ENCODE measurements around the gene EIF2AK2.

- TF ChIP-seq CTCF (conservative IDR thresholded peaks at IDR 0.05 in 1 of 2, IDR thresholded peaks at IDR 0.05 in 1 of 2; ENCODE audit: extremely low read depth in 1 of 2, insufficient read depth in 1 of 2, low read depth in 1 of 2, low read length in 2 of 2) (no peak), EZH2 (IDR thresholded peaks at IDR 0.05; ENCODE audit: borderline replicate concordance, low read length) (no peak)
Observed at GRCh38 chr2:37061013-37061711, 95.6 kb downstream of the EIF2AK2 start.

Measured in mammary epithelial cell (primary cell).